22Rv1 (cell line): Measurements from ENCODE around the gene SLC9A9.

Experiments used
- H3K27ac ChIP-seq: fragments of 450-650 bp; 2 replicates; pipeline ENCODE4 v1.5.1; 2017
- ZFX ChIP-seq: fragments of 450-650 bp; IDR thresholded peaks from 2 replicates; pipeline ENCODE4 v1.6.1; 2017; ENCODE audit warnings: antibody characterized with exemption, borderline replicate concordance
- TF ChIP-seq, protein P1 (sequence below): fragments of 450-650 bp; IDR thresholded peaks from 2 replicates; pipeline ENCODE4 v1.5.1; 2017; ENCODE audit warnings: mild to moderate bottlenecking

SLC9A9 gene

GRCh38 chr3:143389388-143389787 is 458.9 kb downstream of the SLC9A9 start:
- TF ChIP-seq, protein P1, sequence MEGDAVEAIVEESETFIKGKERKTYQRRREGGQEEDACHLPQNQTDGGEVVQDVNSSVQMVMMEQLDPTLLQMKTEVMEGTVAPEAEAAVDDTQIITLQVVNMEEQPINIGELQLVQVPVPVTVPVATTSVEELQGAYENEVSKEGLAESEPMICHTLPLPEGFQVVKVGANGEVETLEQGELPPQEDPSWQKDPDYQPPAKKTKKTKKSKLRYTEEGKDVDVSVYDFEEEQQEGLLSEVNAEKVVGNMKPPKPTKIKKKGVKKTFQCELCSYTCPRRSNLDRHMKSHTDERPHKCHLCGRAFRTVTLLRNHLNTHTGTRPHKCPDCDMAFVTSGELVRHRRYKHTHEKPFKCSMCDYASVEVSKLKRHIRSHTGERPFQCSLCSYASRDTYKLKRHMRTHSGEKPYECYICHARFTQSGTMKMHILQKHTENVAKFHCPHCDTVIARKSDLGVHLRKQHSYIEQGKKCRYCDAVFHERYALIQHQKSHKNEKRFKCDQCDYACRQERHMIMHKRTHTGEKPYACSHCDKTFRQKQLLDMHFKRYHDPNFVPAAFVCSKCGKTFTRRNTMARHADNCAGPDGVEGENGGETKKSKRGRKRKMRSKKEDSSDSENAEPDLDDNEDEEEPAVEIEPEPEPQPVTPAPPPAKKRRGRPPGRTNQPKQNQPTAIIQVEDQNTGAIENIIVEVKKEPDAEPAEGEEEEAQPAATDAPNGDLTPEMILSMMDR: no peak
- no peak for TF ChIP-seq ZFX
- no peak overlapping the region for H3K27ac ChIP-seq

- TF ChIP-seq, protein P1: no peak
- no peak for TF ChIP-seq ZFX
- no peak overlapping the region for H3K27ac ChIP-seq
These were observed 460.8 kb downstream of the SLC9A9 start for GRCh38 chr3:143387425-143387824.

DNA sequence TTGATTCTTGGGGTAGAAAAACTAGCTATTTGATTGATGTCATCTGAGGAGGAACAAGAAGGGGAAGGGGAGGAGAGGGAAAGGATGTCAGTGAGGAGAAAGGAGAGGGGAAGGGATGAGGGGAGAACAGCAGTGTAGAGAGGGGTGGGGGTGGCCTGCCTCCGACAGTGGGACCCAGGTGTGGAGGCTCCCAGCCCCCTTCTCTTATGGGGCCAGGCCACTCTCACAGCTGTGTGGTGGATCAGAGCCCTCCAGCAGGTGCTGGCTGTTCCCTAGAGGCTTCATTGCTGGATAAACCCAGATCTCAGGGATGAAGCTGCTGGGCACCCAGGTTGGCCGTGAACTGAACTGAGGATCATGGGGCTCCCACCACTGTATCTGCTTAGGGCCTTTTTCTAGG is 464.2 kb downstream of the SLC9A9 start:
- TF ChIP-seq, protein P1: no peak
- TF ChIP-seq ZFX: no peak
- no peak overlapping the region for H3K27ac ChIP-seq

DNA sequence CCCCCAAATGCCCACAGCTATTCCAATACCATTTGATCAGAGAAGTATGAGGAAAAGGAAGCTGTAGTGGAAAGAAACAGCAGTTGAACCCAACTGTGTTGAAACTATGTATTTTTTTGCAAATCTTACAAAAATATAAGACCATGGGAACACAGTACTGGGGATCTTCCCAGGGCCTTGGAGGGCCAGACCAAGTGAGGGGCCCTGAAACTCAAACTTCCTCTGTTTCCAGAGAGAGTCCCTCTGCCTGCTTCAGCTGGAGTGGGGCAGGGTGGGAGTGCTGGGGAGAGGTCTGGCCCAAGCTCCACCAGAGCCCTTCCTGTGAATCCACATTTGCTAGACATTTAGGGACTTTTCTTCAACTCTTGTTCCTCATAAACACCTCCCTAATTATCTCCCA is 464.8 kb downstream of the SLC9A9 start:
- TF ChIP-seq, protein P1: no peak
- no peak for TF ChIP-seq ZFX
- no peak overlapping the region for H3K27ac ChIP-seq

DNA sequence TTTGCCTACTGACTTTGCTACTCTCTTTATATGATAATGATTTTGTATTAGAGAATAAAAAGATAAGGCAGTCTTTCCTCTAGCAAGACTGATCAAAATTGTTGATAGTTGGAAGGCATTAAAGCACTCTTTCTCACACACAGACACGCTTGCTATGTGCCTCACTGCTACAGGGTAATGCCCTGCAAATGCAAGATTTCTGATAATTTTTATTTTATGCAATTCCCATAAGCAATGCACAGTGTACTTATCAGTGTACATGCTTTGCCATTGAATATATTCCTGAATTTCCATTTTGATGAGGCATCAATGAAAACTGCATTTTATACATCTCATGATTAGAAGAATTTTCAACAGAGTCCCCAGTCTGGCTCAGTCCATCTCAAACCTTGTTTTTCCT is 465.5 kb downstream of the SLC9A9 start:
- TF ChIP-seq, protein P1: no peak
- no peak for TF ChIP-seq ZFX
- no peak overlapping the region for H3K27ac ChIP-seq

- TF ChIP-seq ZFX: no peak
- TF ChIP-seq, protein P1: no peak
- H3K27ac ChIP-seq: no peak overlapping the region
These were observed 467.8 kb downstream of the SLC9A9 start for GRCh38 chr3:143380449-143380848.

- TF ChIP-seq, protein P1: no peak
- TF ChIP-seq ZFX: no peak
- no peak overlapping the region for H3K27ac ChIP-seq
These were observed 472.6 kb downstream of the SLC9A9 start for GRCh38 chr3:143375698-143376097.
